HG02571 (cell line): ENCODE results near the gene RYR1.
"Not testable (repeated sequence)": the region's sequence is repeated elsewhere in the genome, so short reads cannot be mapped to it uniquely, and the experiment has no call there.

Experiments used
- ATAC-seq: cut with Tn5 transposase; IDR thresholded peaks from one replicate; pipeline ENCODE4 v1.9.1; 2021; ENCODE audit warnings: mild to moderate bottlenecking, moderate library complexity; ENCODE audit not compliant: unreplicated experiment

RYR1 gene

GRCh38 chr19:38512277-38512676, 78.8 kb downstream of the RYR1 start:
- ATAC-seq = no peak

DNA sequence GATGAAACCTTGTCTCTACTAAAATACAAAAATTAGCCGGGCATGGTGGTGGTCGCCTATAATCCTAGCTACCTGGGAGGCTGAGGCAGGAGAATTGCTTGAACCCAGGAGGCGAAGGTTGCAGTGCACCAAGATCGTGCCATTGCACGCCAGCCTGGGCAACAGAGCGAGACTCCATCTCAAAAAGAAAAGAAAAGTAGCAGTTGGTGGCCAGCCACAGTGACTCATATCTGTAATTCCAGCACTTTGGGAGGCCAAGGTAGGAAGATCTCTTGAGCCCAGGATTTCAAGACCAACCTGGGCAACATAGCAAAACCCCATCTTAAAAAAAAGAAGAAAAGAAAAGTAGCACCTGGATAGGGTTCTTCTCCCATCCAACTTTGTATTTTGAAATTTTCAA, 79.7 kb downstream of the RYR1 start:
- ATAC-seq = not testable (repeated sequence)

GRCh38 chr19:38513762-38514167, 80.3 kb downstream of the RYR1 start:
- ATAC-seq = no peak

DNA sequence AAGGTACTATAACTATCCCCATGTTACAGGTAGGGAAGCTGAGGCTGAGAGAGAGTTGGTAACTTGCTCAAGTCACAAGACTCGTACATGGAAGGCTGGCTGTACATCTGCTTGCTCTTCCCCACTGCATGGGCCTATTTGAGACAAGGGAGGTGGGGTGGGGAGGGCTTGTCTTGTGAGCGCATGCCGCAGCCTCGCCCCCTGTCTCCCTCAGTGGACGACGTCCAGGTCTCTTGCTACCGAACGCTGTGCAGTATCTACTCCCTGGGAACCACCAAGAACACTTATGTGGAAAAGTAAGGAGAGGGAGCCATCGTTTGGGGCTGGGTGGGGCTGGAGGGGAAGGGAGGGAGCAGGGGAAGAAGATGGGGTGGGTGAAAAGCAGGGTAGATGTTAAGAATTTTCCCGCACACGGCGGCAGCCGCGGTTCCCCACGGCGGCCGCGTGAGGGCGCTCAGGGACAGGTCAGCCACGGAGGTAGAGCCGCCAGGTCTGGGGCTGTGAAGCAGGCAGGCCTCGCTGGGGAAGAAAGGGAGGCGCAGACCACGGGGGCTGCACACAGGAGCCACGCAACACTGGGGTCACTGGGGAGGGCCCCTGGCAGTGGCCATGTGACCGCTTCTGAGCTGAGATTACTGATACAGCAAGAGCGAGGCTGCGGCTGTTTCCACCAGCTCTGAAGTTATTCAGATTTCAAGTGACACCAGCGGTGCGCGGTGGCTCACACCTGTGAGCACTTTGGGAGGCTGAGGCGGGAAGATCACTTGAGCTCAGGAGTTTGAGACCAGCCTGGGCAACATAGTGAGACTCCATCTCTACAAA, 81.5 kb downstream of the RYR1 start:
- no peak for ATAC-seq

- ATAC-seq = no peak
Measured at GRCh38 chr19:38515896-38516295, 82.4 kb downstream of the RYR1 start.

- no peak for ATAC-seq
Measured at GRCh38 chr19:38516802-38517201, 83.3 kb downstream of the RYR1 start.

GRCh38 chr19:38517321-38517720, 83.8 kb downstream of the RYR1 start:
- no peak for ATAC-seq

DNA sequence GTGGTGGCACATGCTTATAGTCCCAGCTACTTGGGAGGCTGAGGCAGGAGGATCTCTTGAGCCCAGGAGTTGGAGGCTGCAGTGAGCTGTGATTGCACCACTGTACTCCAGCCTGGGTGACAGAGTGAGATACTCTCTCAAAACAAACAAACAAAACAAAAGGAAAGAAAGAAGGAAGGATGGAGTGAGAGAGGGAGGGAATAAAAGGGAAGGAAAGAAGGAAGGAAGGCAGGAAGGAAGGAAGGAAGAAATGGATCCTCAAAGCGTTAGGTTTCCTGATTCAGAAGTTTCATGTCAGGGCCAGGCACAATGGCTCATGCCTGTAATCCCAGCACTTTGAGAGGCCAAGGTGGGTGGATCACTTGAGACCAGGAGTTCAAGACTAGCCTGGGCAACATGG, 84.5 kb downstream of the RYR1 start:
- not testable (repeated sequence) for ATAC-seq

DNA sequence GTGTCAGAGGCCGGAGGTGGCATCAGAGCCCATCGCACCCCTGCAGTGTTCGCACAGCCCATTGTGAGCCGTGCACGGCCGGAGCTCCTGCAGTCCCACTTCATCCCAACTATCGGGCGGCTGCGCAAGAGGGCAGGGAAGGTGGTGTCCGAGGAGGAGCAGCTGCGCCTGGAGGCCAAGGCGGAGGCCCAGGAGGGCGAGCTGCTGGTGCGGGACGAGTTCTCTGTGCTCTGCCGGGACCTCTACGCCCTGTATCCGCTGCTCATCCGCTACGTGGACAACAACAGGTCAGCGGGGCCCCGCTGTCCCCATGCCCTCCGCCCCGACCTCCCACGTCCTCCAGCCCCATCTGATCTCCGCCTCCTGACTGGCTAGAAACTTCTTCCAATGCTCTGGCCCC, 85.7 kb downstream of the RYR1 start:
- ATAC-seq = no peak

DNA sequence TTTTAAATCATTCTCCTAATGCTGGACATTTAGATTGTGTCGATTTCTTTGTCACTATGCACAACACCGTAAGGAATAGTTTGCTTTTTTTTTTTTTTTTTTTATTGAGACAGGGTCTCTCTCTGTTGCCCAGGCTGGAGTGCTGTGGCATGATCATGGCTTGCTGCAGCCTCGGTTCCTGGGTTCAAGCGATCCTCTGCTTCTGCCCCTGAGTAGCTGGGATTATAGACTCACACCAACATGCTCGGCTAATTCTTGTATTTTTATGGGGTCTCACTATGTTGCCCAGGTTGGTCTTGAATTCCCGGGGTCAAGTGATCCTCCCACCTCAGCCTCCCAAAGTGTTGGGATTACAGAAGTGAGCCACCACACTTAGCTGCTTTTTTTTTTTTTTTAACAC, 86.5 kb downstream of the RYR1 start:
- ATAC-seq = no peak

- ATAC-seq = no peak
Measured at GRCh38 chr19:38522915-38523314, 89.4 kb downstream of the RYR1 start.

- no peak for ATAC-seq
Measured at GRCh38 chr19:38523319-38523718, 89.8 kb downstream of the RYR1 start.

- ATAC-seq = no peak
Measured at GRCh38 chr19:38524369-38524768, 90.9 kb downstream of the RYR1 start.

- no peak for ATAC-seq
Measured at GRCh38 chr19:38524994-38525634, 91.6 kb downstream of the RYR1 start.

- ATAC-seq = no peak
Measured at GRCh38 chr19:38526430-38526829, 92.9 kb downstream of the RYR1 start.

DNA sequence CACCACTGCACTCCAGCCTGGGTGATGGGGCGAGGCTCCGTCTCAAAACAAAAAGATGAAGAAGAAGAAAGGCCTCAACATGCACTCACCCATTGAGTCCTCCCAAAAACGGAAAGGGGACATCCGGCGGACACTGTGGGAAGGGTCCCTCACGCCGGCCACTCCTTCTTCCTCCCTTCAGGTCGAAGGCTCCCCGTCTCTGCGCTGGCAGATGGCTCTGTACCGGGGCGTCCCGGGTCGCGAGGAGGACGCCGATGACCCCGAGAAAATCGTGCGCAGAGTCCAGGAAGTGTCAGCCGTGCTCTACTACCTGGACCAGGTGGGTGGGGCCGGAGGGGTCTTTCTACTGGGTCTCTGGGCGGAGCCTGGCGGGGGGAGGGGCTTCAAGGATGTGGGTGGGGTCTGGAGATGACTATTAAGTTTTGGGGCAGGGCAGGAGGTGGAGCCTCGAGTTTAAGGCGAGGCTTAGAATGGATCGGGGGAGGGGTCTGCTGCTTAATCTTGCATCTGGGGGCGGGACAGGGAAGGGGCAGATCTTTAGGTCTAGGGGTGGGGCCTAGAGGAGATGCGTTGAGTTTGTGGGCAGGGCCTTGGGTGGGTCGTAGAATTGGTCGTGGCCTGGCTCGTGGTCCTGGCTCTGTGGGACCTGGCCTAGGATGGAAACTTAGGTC, 94.1 kb downstream of the RYR1 start:
- ATAC-seq = no peak

GRCh38 chr19:38528213-38528755, 94.8 kb downstream of the RYR1 start:
- ATAC-seq = no peak

DNA sequence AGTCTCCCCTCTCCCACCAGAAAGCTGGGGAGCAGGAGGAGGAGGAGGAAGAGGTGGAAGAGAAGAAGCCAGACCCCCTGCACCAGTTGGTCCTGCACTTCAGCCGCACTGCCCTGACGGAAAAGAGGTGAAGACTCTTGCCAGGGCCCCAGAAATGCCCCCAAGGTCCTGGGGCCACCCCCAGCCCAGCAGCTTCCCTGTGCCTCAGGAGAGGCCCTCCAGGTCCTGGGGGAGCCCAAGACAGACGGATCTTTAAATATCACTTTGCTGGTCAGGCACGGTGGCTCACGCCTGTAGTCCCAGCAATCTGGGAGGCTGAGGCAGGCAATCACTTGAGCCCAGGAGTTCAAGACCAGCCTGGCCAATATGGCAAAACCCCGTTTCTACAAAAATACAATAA, 95.4 kb downstream of the RYR1 start:
- ATAC-seq = no peak

DNA sequence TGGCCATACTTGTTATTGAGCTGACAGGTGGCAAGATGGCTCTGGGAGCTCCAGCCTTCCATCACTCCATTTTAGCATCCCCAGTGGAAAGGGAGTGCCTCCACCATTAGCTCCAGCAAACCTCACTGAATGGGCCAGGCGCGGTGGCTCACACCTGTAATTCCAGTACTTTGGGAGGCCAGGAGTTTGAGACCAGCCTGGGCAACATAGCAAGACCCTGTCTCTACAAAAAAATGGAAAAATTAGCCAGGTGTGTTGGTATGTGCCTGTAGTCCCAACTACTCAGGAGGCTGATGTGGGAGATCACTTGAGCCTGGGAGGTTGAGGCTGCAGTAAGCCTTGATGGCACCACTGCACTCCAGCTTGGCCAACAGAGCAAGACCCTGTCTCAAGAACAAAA, 98.0 kb downstream of the RYR1 start:
- no peak for ATAC-seq

DNA sequence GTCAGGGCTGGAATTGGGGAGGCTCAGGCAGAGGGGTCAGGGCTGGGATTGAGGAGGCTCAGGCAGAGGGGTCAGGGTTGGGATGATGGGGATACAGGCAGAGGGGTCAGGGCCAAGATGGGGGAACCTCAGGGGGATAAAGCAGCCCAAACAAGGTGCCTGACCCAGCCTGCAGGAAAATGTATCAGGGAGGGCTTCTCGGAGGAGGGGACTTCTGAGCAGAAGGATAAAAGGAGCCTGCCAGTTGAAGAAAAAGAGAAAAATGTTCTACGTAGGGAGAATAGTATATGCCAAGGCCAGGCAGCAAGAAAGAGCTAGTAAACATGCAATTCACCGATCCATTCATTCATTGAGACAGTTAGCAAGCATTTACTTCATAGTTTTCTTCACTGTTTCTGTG, 99.4 kb downstream of the RYR1 start:
- ATAC-seq = no peak

- no peak for ATAC-seq
Measured at GRCh38 chr19:38534574-38534973, 101.1 kb downstream of the RYR1 start.

GRCh38 chr19:38535212-38535611, 101.7 kb downstream of the RYR1 start:
- ATAC-seq = no peak
